ENCODE measurements around the gene BOC. TPM values are rescaled to one million over a fixed set of nuclear protein-coding genes. Genes with fewer than 3 reads are reported as not detected.

BOC gene
- total and polyA plus RNA-seq, 2 donors (not counting 1 experiment from before 2014, with no cell fraction given), result 2.1 to 4.2 TPM

GRCh38 chr3:113330742-113331141 is 119.4 kb downstream of the BOC start:
- Histone ChIP-seq H3K27ac (ENCODE audit: insufficient read depth, low read length) (no peak overlapping the region), H3K4me3 (replicated peaks in 1 of 4; ENCODE audit: control extremely low read depth in 1 of 4, insufficient read depth in 1 of 4, low read depth in 3 of 4, low read length in 4 of 4) (no peak overlapping the region)

GRCh38 chr3:113331187-113331586 is 119.8 kb downstream of the BOC start:
- no peaks in the 10 kb centered on the region for H3K4me1 ChIP-seq (ENCODE audit: control insufficient read depth, extremely low read depth, insufficient read depth, low read length)
- no peak overlapping the region for H3K9ac ChIP-seq (ENCODE audit: insufficient read depth, low read length)
- no peaks in the 10 kb centered on the region for H3K79me2 ChIP-seq (ENCODE audit: control insufficient read depth, insufficient read depth, low read length)
- no peak overlapping the region for H3K27ac ChIP-seq (ENCODE audit: insufficient read depth, low read length)
- no peaks in the 10 kb centered on the region for H3K36me3 ChIP-seq (ENCODE audit: control insufficient read depth, insufficient read depth, low read length)
- H3K4me2 ChIP-seq (ENCODE audit: extremely low read depth, insufficient read depth, low read length), result no peak overlapping the region
- no peaks in the 10 kb centered on the region for H4K20me1 ChIP-seq (ENCODE audit: control insufficient read depth, extremely low read depth, insufficient read depth, low read length)
- no peak for DNase-seq (ENCODE audit: low read depth in 2 of 2)
- H3K9me3 ChIP-seq (ENCODE audit: control insufficient read depth, insufficient read depth, low read depth, low read length), result no peaks in the 10 kb centered on the region
- TF ChIP-seq EZH2 (IDR thresholded peaks at IDR 0.05; ENCODE audit: low read length, missing control alignments), result no peak
- TF ChIP-seq CTCF (conservative IDR thresholded peaks at IDR 0.05 in 1 of 2, IDR thresholded peaks at IDR 0.05 in 1 of 2; ENCODE audit: low read depth in 1 of 2, low read length in 2 of 2), result no peak
- H3K27me3 ChIP-seq (ENCODE audit: control insufficient read depth, insufficient read depth, low read length), result no peaks in the 10 kb centered on the region
- no peak overlapping the region for H2AFZ ChIP-seq (ENCODE audit: low read length)
- no peak overlapping the region for H3K4me3 ChIP-seq (replicated peaks in 1 of 4; ENCODE audit: control extremely low read depth in 1 of 4, insufficient read depth in 1 of 4, low read depth in 3 of 4, low read length in 4 of 4)

More at GRCh38 chr3:113330742-113331141, 119.4 kb downstream of the BOC start:
- H3K79me2 ChIP-seq (ENCODE audit: control insufficient read depth, insufficient read depth, low read length), result no peaks in the 10 kb centered on the region
- H3K4me1 ChIP-seq (ENCODE audit: control insufficient read depth, extremely low read depth, insufficient read depth, low read length), result no peaks in the 10 kb centered on the region
- no peaks in the 10 kb centered on the region for H4K20me1 ChIP-seq (ENCODE audit: control insufficient read depth, extremely low read depth, insufficient read depth, low read length)
- no peak overlapping the region for H3K4me2 ChIP-seq (ENCODE audit: extremely low read depth, insufficient read depth, low read length)
- no peak for DNase-seq (ENCODE audit: low read depth in 2 of 2)
- H2AFZ ChIP-seq (ENCODE audit: low read length), result no peak overlapping the region
- no peaks in the 10 kb centered on the region for H3K9me3 ChIP-seq (ENCODE audit: control insufficient read depth, insufficient read depth, low read depth, low read length)
- H3K36me3 ChIP-seq (ENCODE audit: control insufficient read depth, insufficient read depth, low read length), result no peaks in the 10 kb centered on the region
- TF ChIP-seq CTCF (conservative IDR thresholded peaks at IDR 0.05 in 1 of 2, IDR thresholded peaks at IDR 0.05 in 1 of 2; ENCODE audit: low read depth in 1 of 2, low read length in 2 of 2) (no peak), EZH2 (IDR thresholded peaks at IDR 0.05; ENCODE audit: low read length, missing control alignments) (no peak)
- no peak overlapping the region for H3K9ac ChIP-seq (ENCODE audit: insufficient read depth, low read length)
- no peaks in the 10 kb centered on the region for H3K27me3 ChIP-seq (ENCODE audit: control insufficient read depth, insufficient read depth, low read length)

Other genes starting within 250 kb of the BOC start
- gene CD200R1, start 236.5 kb upstream of the BOC start, total RNA-seq, result 0.17 TPM in 1 of 2 replicates, not detected in the other
- gene CD200R1, start 236.5 kb upstream of the BOC start, polyA plus RNA-seq, result 1.1 TPM in 1 of 2 replicates, not detected in the other
- gene GTPBP8, start 220.6 kb upstream of the BOC start, total RNA-seq, result 31.4 and 40.1 TPM in 2 replicates
- 19.3 and 25.2 TPM in 2 replicates for gene GTPBP8, start 220.6 kb upstream of the BOC start, polyA plus RNA-seq
- gene CFAP44, start 229.9 kb downstream of the BOC start, total RNA-seq, result 1.3 and 1.5 TPM in 2 replicates
- gene CFAP44, start 229.9 kb downstream of the BOC start, polyA plus RNA-seq, result 0.40 and 0.51 TPM in 2 replicates

All from fibroblast of lung (primary cell).